Liver (tissue), 9 donors: ENCODE data around the gene TULP4. TPM values are rescaled to one million over a fixed set of nuclear protein-coding genes. Genes with fewer than 3 reads are reported as not detected.

Source experiments
- DNase-seq: peaks from one replicate; pipeline ENCODE4 v3.0.0-alpha.2; 2017; ENCODE audit warnings: low spot score
- H3K27ac ChIP-seq, 2 donors: one replicate each; pipeline ENCODE4 v1.7.0; 2013; ENCODE audit warnings: inconsistent platforms in 2 of 2, low read length in 2 of 2, control low read depth in 1 of 2, low read depth in 1 of 2, mild to moderate bottlenecking in 1 of 2
- H3K27me3 ChIP-seq, 4 donors: one replicate each; pipeline versions ENCODE4 v1.6.1 to v1.7.0; 2013; ENCODE audit warnings: low read length in 3 of 4, inconsistent platforms in 1 of 4, mild to moderate bottlenecking in 1 of 4, moderate library complexity in 1 of 4; ENCODE audit not compliant: control insufficient read depth in 4 of 4, insufficient read depth in 4 of 4
- H3K36me3 ChIP-seq, 4 donors: one replicate each; pipeline versions ENCODE4 v1.6.1 to v1.7.0; 2013; ENCODE audit warnings: low read length in 3 of 4, mild to moderate bottlenecking in 3 of 4, low read depth in 1 of 4, moderate library complexity in 1 of 4; ENCODE audit not compliant: control insufficient read depth in 4 of 4, insufficient read depth in 3 of 4
- H3K4me1 ChIP-seq, 4 donors: one replicate each; pipeline versions ENCODE4 v1.6.1 to v1.7.0; 2013; ENCODE audit warnings: low read length in 3 of 4, mild to moderate bottlenecking in 3 of 4, moderate library complexity in 1 of 4; ENCODE audit not compliant: control insufficient read depth in 4 of 4, insufficient read depth in 4 of 4
- H3K4me3 ChIP-seq, 3 donors: one replicate each; pipeline versions ENCODE4 v1.6.1 to v1.7.0; 2013; ENCODE audit warnings: low read length in 3 of 3, control low read depth in 1 of 3, low read depth in 1 of 3, mild to moderate bottlenecking in 1 of 3
- H3K9ac ChIP-seq, 2 donors: one replicate each; pipeline ENCODE4 v1.7.0; 2013; ENCODE audit warnings: low read length in 2 of 2, mild to moderate bottlenecking in 2 of 2, moderate library complexity in 2 of 2, control low read depth in 1 of 2, low read depth in 1 of 2
- H3K9me3 ChIP-seq, 4 donors: one replicate each; pipeline versions ENCODE4 v1.6.1 to v1.7.0; 2013; ENCODE audit warnings: low read length in 3 of 4; ENCODE audit not compliant: control insufficient read depth in 4 of 4
- ATF3 ChIP-seq: IDR thresholded peaks from 2 replicates; pipeline ENCODE4 v1.6.1; 2016; ENCODE audit warnings: antibody characterized with exemption
- CTCF ChIP-seq: fragments of 150-350 bp; IDR thresholded peaks from 2 replicates; pipeline ENCODE4 v1.5.1; 2017; ENCODE audit warnings: improper control_type of control experiment, low read depth, low read length; ENCODE audit not compliant: missing input control
- EGR1 ChIP-seq, 2 donors: IDR thresholded peaks; 2 replicates each; pipeline ENCODE4 v1.6.1; 2016 to 2018; ENCODE audit warnings: antibody characterized with exemption in 2 of 2, low read depth in 2 of 2
- FOXA1 ChIP-seq: IDR thresholded peaks from 2 replicates; pipeline ENCODE4 v1.6.1; 2016; ENCODE audit warnings: antibody characterized with exemption
- FOXA2 ChIP-seq: IDR thresholded peaks from 2 replicates; pipeline ENCODE4 v1.6.1; 2016; ENCODE audit warnings: antibody characterized with exemption
- GABPA ChIP-seq, 2 donors: IDR thresholded peaks in 1 of 2; conservative IDR thresholded peaks in 1 of 2; 2 replicates each; pipeline ENCODE4 v1.6.1; 2016; ENCODE audit warnings: antibody characterized with exemption in 2 of 2, mild to moderate bottlenecking in 1 of 2, moderate library complexity in 1 of 2
- HNF4A ChIP-seq, 2 donors: conservative IDR thresholded peaks; 2 replicates each; pipeline ENCODE4 v1.6.1; 2016; ENCODE audit warnings: antibody characterized with exemption in 2 of 2, mild to moderate bottlenecking in 2 of 2
- HNF4G ChIP-seq: IDR thresholded peaks from 2 replicates; pipeline ENCODE4 v1.6.1; 2016; ENCODE audit warnings: antibody characterized with exemption
- JUND ChIP-seq, 2 donors: IDR thresholded peaks; 2 replicates each; pipeline ENCODE4 v1.6.1; 2016; ENCODE audit warnings: antibody characterized with exemption in 2 of 2
- MAX ChIP-seq: IDR thresholded peaks from 2 replicates; pipeline ENCODE4 v1.6.1; 2016; ENCODE audit warnings: antibody characterized with exemption
- NR2F2 ChIP-seq: IDR thresholded peaks from 2 replicates; pipeline ENCODE4 v1.6.1; 2016; ENCODE audit warnings: antibody characterized with exemption
- RAD21 ChIP-seq, 2 donors: IDR thresholded peaks; 2 replicates each; pipeline ENCODE4 v1.6.1; 2016; ENCODE audit warnings: antibody characterized with exemption in 2 of 2, mild to moderate bottlenecking in 2 of 2
- REST ChIP-seq: IDR thresholded peaks from 2 replicates; pipeline ENCODE4 v1.6.1; 2016; ENCODE audit warnings: antibody characterized with exemption, mild to moderate bottlenecking
- RXRA ChIP-seq, 2 donors: IDR thresholded peaks; 2 replicates each; pipeline ENCODE4 v1.6.1; 2017 to 2018; ENCODE audit warnings: antibody characterized with exemption in 2 of 2, mild to moderate bottlenecking in 1 of 2
- SP1 ChIP-seq: IDR thresholded peaks from 2 replicates; pipeline ENCODE4 v1.6.1; 2018; ENCODE audit warnings: antibody characterized with exemption, mild to moderate bottlenecking
- TAF1 ChIP-seq: conservative IDR thresholded peaks from 2 replicates; pipeline ENCODE4 v1.6.1; 2016; ENCODE audit warnings: antibody characterized with exemption, mild to moderate bottlenecking
- YY1 ChIP-seq: IDR thresholded peaks from 2 replicates; pipeline ENCODE4 v1.6.1; 2016; ENCODE audit warnings: antibody characterized with exemption, mild to moderate bottlenecking
- ZBTB33 ChIP-seq: IDR thresholded peaks from 2 replicates; pipeline ENCODE4 v1.6.1; 2016; ENCODE audit warnings: antibody characterized with exemption
- WGBS: extraction: QIAGEN DNeasy Blood & Tissue Kit; methylation state at CpG from one replicate; pipeline ENCODE4 v1.1.7; 2013; 5-methylcytosine and 5-hydroxymethylcytosine counted together
- polyA plus RNA-seq, 2 donors: library from polyadenylated mRNA; stranded (reverse) in 1 of 2; unstranded in 1 of 2; fragments of 200-250 nt in 1 of 2; fragments of >200 nt in 1 of 2; fragmentation: Nextera tagmentation in 1 of 2; extraction: Ambion mirVana in 1 of 2; gene quantifications; one replicate each; pipeline versions ENCODE4 v1.2.1 to v1.2.3, GENCODE V29; 2013 to 2015
- total RNA-seq, 2 donors: library from RNA; depleted of rRNA; stranded (reverse); fragments of >200 nt; gene quantifications; one replicate each; pipeline ENCODE4 v1.2.3, GENCODE V29; 2014
- donor health status: healthy.
- donor health status: healthy.
- donor health status: healthy.
- donor health status: healthy.
- donor health status: healthy.

Gene TULP4
- total and polyA plus RNA-seq, 4 donors, result 2.2 to 53.3 (median 18.0) TPM

GRCh38 chr6:158279615-158280014 is 32.6 kb upstream of the TULP4 start (continued):
- TF ChIP-seq REST, result no peak
- no peak for TF ChIP-seq JUND (IDR thresholded peaks at IDR 0.05)
- TF ChIP-seq FOXA2, result no peak
- no peak for TF ChIP-seq TAF1
- TF ChIP-seq GABPA (IDR thresholded peaks at IDR 0.05 in 1 of 2, conservative IDR thresholded peaks at IDR 0.05 in 1 of 2), result no peak
- no peak for TF ChIP-seq HNF4G
- TF ChIP-seq EGR1 (IDR thresholded peaks at IDR 0.05; ENCODE audit: low read depth in 2 of 2), result no peak
- TF ChIP-seq SP1, result no peak
- TF ChIP-seq RAD21 (IDR thresholded peaks at IDR 0.05), result no peak
- TF ChIP-seq ATF3, result no peak
- TF ChIP-seq HNF4A (conservative IDR thresholded peaks at IDR 0.05), result no peak

- no peaks in the 10 kb centered on the region for H3K4me1 ChIP-seq
- no peaks in the 10 kb centered on the region for H3K36me3 ChIP-seq
- 82% methylated on average over 4 of the region's 4 CpGs for WGBS
- H3K4me3 ChIP-seq, result no peak overlapping the region
- no peak for TF ChIP-seq NR2F2
- TF ChIP-seq EGR1 (IDR thresholded peaks at IDR 0.05; ENCODE audit: low read depth in 2 of 2), result no peak
- TF ChIP-seq HNF4A (conservative IDR thresholded peaks at IDR 0.05), result no peak
- no peak for TF ChIP-seq JUND (IDR thresholded peaks at IDR 0.05)
- TF ChIP-seq SP1, result no peak
- TF ChIP-seq ZBTB33, result no peak
- no peak for TF ChIP-seq MAX
- no peak for TF ChIP-seq RXRA (IDR thresholded peaks at IDR 0.05)
- no peak for TF ChIP-seq YY1
- TF ChIP-seq ATF3, result no peak
- TF ChIP-seq CTCF, result no peak
- no peak for TF ChIP-seq TAF1
- TF ChIP-seq FOXA1, result no peak
- TF ChIP-seq GABPA (IDR thresholded peaks at IDR 0.05 in 1 of 2, conservative IDR thresholded peaks at IDR 0.05 in 1 of 2), result no peak
- H3K27me3 ChIP-seq, result no peaks in the 10 kb centered on the region
- no peak overlapping the region for H3K27ac ChIP-seq
- DNase-seq, result no peak
- H3K9me3 ChIP-seq, result no peaks in the 10 kb centered on the region
- no peak overlapping the region for H3K9ac ChIP-seq
These were observed 28.8 kb upstream of the TULP4 start for GRCh38 chr6:158283304-158283980.
